Hepatocyte (in vitro differentiated cells): ENCODE results near the gene NCAM1. TPM values are rescaled to one million over a fixed set of nuclear protein-coding genes. Genes with fewer than 3 reads are reported as not detected.

Source experiments
- DNase-seq: peaks from one replicate; pipeline ENCODE4 v3.0.0-alpha.2; 2016; ENCODE audit warnings: low spot score
- H2AFZ ChIP-seq: fragments of 200-600 bp; sonication (generic); 2 replicates; pipeline ENCODE4 v1.6.0; 2016; ENCODE audit warnings: antibody characterized with exemption, mild to moderate bottlenecking
- H3K27ac ChIP-seq: fragments of 200-600 bp; sonication (generic); 2 replicates; pipeline ENCODE4 v1.5.1; 2016; ENCODE audit warnings: mild to moderate bottlenecking
- H3K27me3 ChIP-seq: fragments of 200-600 bp; sonication (generic); 2 replicates; pipeline ENCODE4 v1.6.1; 2016
- H3K36me3 ChIP-seq: fragments of 200-600 bp; sonication (generic); replicated peaks from 2 replicates; pipeline ENCODE4 v1.5.1; 2016; ENCODE audit warnings: low read depth; ENCODE audit not compliant: insufficient read depth
- H3K4me1 ChIP-seq: fragments of 200-600 bp; sonication (generic); 2 replicates; pipeline ENCODE4 v1.5.1; 2016; ENCODE audit warnings: mild to moderate bottlenecking, moderate library complexity; ENCODE audit not compliant: insufficient read depth
- H3K4me2 ChIP-seq: fragments of 200-600 bp; sonication (generic); 2 replicates; pipeline ENCODE4 v1.6.0; 2016
- H3K4me3 ChIP-seq: fragments of 200-600 bp; sonication (generic); 2 replicates; pipeline ENCODE4 v1.5.1; 2016; ENCODE audit warnings: mild to moderate bottlenecking
- H3K79me2 ChIP-seq: fragments of 200-600 bp; sonication (generic); 2 replicates; pipeline ENCODE4 v1.6.0; 2017; ENCODE audit warnings: mild to moderate bottlenecking
- H3K9me2 ChIP-seq: fragments of 200-600 bp; sonication (generic); replicated peaks from 2 replicates; pipeline ENCODE4 v1.6.0; 2017; ENCODE audit warnings: mild to moderate bottlenecking; ENCODE audit not compliant: insufficient read depth
- H3K9me3 ChIP-seq: fragments of 200-600 bp; sonication (generic); 2 replicates; pipeline ENCODE4 v1.5.1; 2016; ENCODE audit warnings: low read depth, mild to moderate bottlenecking
- H4K20me1 ChIP-seq: fragments of 200-600 bp; sonication (generic); 2 replicates; pipeline ENCODE4 v1.6.0; 2016; ENCODE audit warnings: mild to moderate bottlenecking; ENCODE audit not compliant: insufficient read depth, poor library complexity, severe bottlenecking
- CTCF ChIP-seq: fragments of 200-600 bp; sonication (generic); IDR thresholded peaks from 2 replicates; pipeline ENCODE4 v1.5.1; 2016; ENCODE audit warnings: antibody characterized with exemption, mild to moderate bottlenecking; ENCODE audit not compliant: poor library complexity
- EZH2 ChIP-seq: fragments of 200-600 bp; sonication (generic); IDR thresholded peaks from 2 replicates; pipeline ENCODE4 v1.6.1; 2016; ENCODE audit warnings: antibody characterized with exemption, mild to moderate bottlenecking, borderline replicate concordance
- EZH2phosphoT487 ChIP-seq: fragments of 200-600 bp; sonication (generic); IDR thresholded peaks from one replicate; pipeline ENCODE4 v1.6.1; 2018; ENCODE audit warnings: antibody characterized with exemption, mild to moderate bottlenecking, low read depth, moderate library complexity; ENCODE audit not compliant: unreplicated experiment, severe bottlenecking
- WGBS: methylation state at CpG from one replicate; pipeline ENCODE4 v1.1.6; 2016; ENCODE audit warnings: low lambda C conversion rate; ENCODE audit errors: missing lambda C conversion rate; 5-methylcytosine and 5-hydroxymethylcytosine counted together
- polyA plus RNA-seq: library from polyadenylated mRNA; unstranded; fragments of >200 nt; fragmentation: Nextera tagmentation; extraction: Ambion mirVana; gene quantifications from 2 replicates; pipeline ENCODE4 v1.2.1, GENCODE V29; 2016
- total RNA-seq: library from RNA; depleted of rRNA; stranded (reverse); fragments of >200 nt; gene quantifications from 2 replicates; pipeline ENCODE4 v1.2.3, GENCODE V29; 2014

Gene NCAM1
- total and polyA plus RNA-seq, 2 experiments from 2014 or later, result 12.4 to 27.2 TPM

- DNase-seq, result no peak
- Histone ChIP-seq H3K4me3 (no peak overlapping the region), H3K9me3 (no peaks in the 10 kb centered on the region)
These were observed 317.7 kb downstream of the NCAM1 start for GRCh38 chr11:113278925-113279324.

GRCh38 chr11:113279591-113279990 is 318.4 kb downstream of the NCAM1 start:
- WGBS, result 92% methylated on average over 3 of the region's 3 CpGs
- Histone ChIP-seq H3K4me3 (no peak overlapping the region), H3K27me3 (no peaks in the 10 kb centered on the region), H3K27ac (no peak overlapping the region), H3K4me2 (no peak overlapping the region), H3K79me2 (no peaks in the 10 kb centered on the region), H2AFZ (no peak overlapping the region), H3K9me2 (no peaks in the 10 kb centered on the region), H3K9me3 (no peaks in the 10 kb centered on the region), H3K36me3 (no peaks in the 10 kb centered on the region), H4K20me1 (no peaks in the 10 kb centered on the region), H3K4me1 (no peaks in the 10 kb centered on the region)
- no peak for DNase-seq
- TF ChIP-seq CTCF (no peak), EZH2phosphoT487 (no peak), EZH2 (no peak)

More at GRCh38 chr11:113278925-113279324, 317.7 kb downstream of the NCAM1 start:
- Histone ChIP-seq H4K20me1 (no peaks in the 10 kb centered on the region), H3K36me3 (no peaks in the 10 kb centered on the region), H3K9me2 (no peaks in the 10 kb centered on the region), H3K27me3 (no peaks in the 10 kb centered on the region), H3K4me2 (no peak overlapping the region), H3K27ac (no peak overlapping the region), H2AFZ (no peak overlapping the region), H3K4me1 (no peaks in the 10 kb centered on the region), H3K79me2 (no peaks in the 10 kb centered on the region)
- WGBS, result 82% methylated on average over 4 of the region's 4 CpGs
- no peak for TF ChIP-seq EZH2
- TF ChIP-seq CTCF, result peak; percentile 39
- no peak for TF ChIP-seq EZH2phosphoT487

DNA sequence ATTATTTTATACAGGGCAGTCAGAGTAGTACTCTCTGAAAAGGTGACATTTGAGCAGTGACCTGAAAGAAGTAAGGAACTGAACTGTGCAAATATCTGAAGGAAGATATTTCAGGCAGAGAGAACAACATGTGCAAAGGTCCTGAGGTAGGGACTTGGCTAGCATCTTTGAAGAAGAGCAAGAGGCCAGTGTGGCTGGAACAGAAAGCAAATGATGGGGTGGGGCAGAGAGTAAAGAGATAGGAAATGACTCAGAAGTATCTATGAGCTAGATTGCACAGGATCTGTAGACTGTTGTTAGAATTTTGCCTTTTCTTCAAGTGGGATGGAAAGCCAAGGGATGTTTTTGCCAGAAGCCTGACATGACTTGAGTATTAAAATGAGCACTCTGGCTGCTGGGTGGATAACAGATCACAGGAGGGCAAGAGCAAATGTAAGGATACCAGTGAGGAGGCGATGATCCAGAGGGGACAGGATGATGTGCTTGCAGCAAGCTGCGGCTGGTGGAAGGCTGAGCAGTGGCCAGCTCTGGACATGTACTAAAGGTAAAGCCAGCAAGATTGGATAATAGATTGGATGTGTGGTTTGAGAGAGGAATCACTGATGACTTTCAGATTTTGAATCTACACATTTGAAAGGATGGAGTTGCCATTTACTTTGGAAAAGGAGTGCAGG is 320.0 kb downstream of the NCAM1 start:
- Histone ChIP-seq H3K4me1 (no peaks in the 10 kb centered on the region), H3K4me2 (no peak overlapping the region), H3K9me3 (no peaks in the 10 kb centered on the region)

More for the DNA sequence above, 320.0 kb downstream of the NCAM1 start:
- TF ChIP-seq EZH2, result no peak
- no peak for TF ChIP-seq EZH2phosphoT487
- no peak for TF ChIP-seq CTCF
- no peak overlapping the region for H2AFZ ChIP-seq
- H3K4me3 ChIP-seq, result no peak overlapping the region
- DNase-seq, result no peak
- no peak overlapping the region for H3K27ac ChIP-seq
- H3K9me2 ChIP-seq, result no peaks in the 10 kb centered on the region
- no peaks in the 10 kb centered on the region for H3K79me2 ChIP-seq
- no peaks in the 10 kb centered on the region for H3K27me3 ChIP-seq
- WGBS, result 98% methylated on average over 2 of the region's 2 CpGs
- no peaks in the 10 kb centered on the region for H4K20me1 ChIP-seq
- no peaks in the 10 kb centered on the region for H3K36me3 ChIP-seq
